HCT116 (cell line): ENCODE measurements around the gene ATP8A1. TPM values are rescaled to one million over a fixed set of nuclear protein-coding genes. Genes with fewer than 3 reads are reported as not detected.

Experiments used
- ATAC-seq: fragments of 200-7000 bp; cut with Tn5 transposase; 2 replicates; pipeline ENCODE4 v1.9.1; 2020; ENCODE audit warnings: mild to moderate bottlenecking, moderate library complexity
- BruUV-seq: library from RNA; stranded (reverse); fragments of 400-500 nt; replicated peaks from 2 replicates; lab custom pipeline; 2021; lab: Mats Ljungman, UMichigan
- CTCF ChIA-PET: fragments of 300-600 bp; sonication (Branson Sonifier 250); formaldehyde crosslinking; loops from one replicate; lab custom pipeline; 2021; ENCODE audit warnings: antibody characterized with exemption; lab: Charles Lee
- POLR2A ChIA-PET: fragments of 300-600, 350-600 bp; sonication (Branson Sonifier 250); formaldehyde crosslinking; loops from one replicate; lab custom pipeline; 2021; ENCODE audit warnings: antibody characterized with exemption; lab: Charles Lee
- RAD21 ChIA-PET, 2 experiments: fragments of 300-600 bp; sonication (Branson Sonifier 250); formaldehyde crosslinking; loops; one replicate each; lab custom pipeline; 2023; ENCODE audit warnings: low total read pairs in 2 of 2; ENCODE audit not compliant: uncharacterized antibody in 2 of 2, unreplicated experiment in 2 of 2, low non-redundant PET in 1 of 2; lab: Charles Lee
- DNase-seq: peaks from one replicate; pipeline ENCODE4 v3.0.0-alpha.2; 2010; ENCODE audit warnings: low read depth, low spot score
- H2AFZ ChIP-seq: fragments of 200-600 bp; shearing (Covaris generic), sonication (generic); 2 replicates; pipeline ENCODE4 v1.6.1; 2017; ENCODE audit warnings: low read depth, mixed run types, mixed read lengths, antibody characterized with exemption, low read length; ENCODE audit not compliant: poor library complexity, severe bottlenecking
- H3K27ac ChIP-seq: 2 replicates; pipeline ENCODE4 v1.5.1; 2012; ENCODE audit warnings: low read depth, low read length
- H3K27me3 ChIP-seq: fragments of 200-600 bp; sonication (generic); 2 replicates; pipeline ENCODE4 v1.6.1; 2016; ENCODE audit warnings: mixed run types, low read length, mixed read lengths; ENCODE audit not compliant: insufficient read depth
- H3K36me3 ChIP-seq, 2 experiments: fragments of 200-500 bp in 1 of 2; fragments of 200-600 bp in 1 of 2; sonication (Bioruptor generic) in 1 of 2; sonication (generic) in 1 of 2; 2 replicates each; pipeline versions ENCODE4 v1.5.1 to v1.6.1; 2014 to 2016; ENCODE audit warnings: low read length in 2 of 2, inconsistent platforms in 1 of 2, mixed read lengths in 1 of 2, mixed run types in 1 of 2; ENCODE audit not compliant: insufficient read depth in 2 of 2, control insufficient read depth in 1 of 2
- H3K4me1 ChIP-seq, 2 experiments: fragments of 200-600 bp in 1 of 2; sonication (generic) in 1 of 2; 2 replicates each; pipeline versions ENCODE4 v1.5.1 to v1.6.1; 2012 to 2017; ENCODE audit warnings: low read length in 2 of 2, inconsistent platforms in 1 of 2, mild to moderate bottlenecking in 1 of 2, mixed read lengths in 1 of 2, mixed run types in 1 of 2, moderate library complexity in 1 of 2; ENCODE audit not compliant: insufficient read depth in 2 of 2, control insufficient read depth in 1 of 2
- H3K4me2 ChIP-seq: fragments of 200-600 bp; sonication (generic); 2 replicates; pipeline ENCODE4 v1.6.1; 2017; ENCODE audit warnings: mixed run types, low read length, mixed read lengths
- H3K4me3 ChIP-seq, 2 experiments: fragments of 200-600 bp in 1 of 2; sonication (generic) in 1 of 2; replicated peaks in 1 of 2; 2 replicates each; pipeline ENCODE4 v1.5.1; 2011 to 2016; ENCODE audit warnings: low read length in 2 of 2, control low read depth in 1 of 2, low read depth in 1 of 2, mild to moderate bottlenecking in 1 of 2, mixed read lengths in 1 of 2, mixed run types in 1 of 2
- H3K79me2 ChIP-seq: fragments of 200-600 bp; sonication (generic); 2 replicates; pipeline ENCODE4 v1.6.1; 2017; ENCODE audit warnings: mild to moderate bottlenecking, mixed run types, low read length, moderate library complexity, mixed read lengths; ENCODE audit not compliant: insufficient read depth
- H3K9ac ChIP-seq: fragments of 200-600 bp; sonication (generic); 2 replicates; pipeline ENCODE4 v1.6.1; 2016; ENCODE audit warnings: low read length, mixed read lengths
- H3K9me2 ChIP-seq: fragments of 200-600 bp; sonication (generic), shearing (Covaris generic); 2 replicates; pipeline ENCODE4 v1.6.1; 2017; ENCODE audit warnings: mixed run types, mild to moderate bottlenecking, moderate library complexity; ENCODE audit not compliant: insufficient read depth
- H3K9me3 ChIP-seq, 2 experiments: fragments of 200-500 bp in 1 of 2; fragments of 200-600 bp in 1 of 2; sonication (Bioruptor generic) in 1 of 2; sonication (generic) in 1 of 2; 2 replicates each; pipeline ENCODE4 v1.6.1; 2014 to 2017; ENCODE audit warnings: low read length in 2 of 2, mixed read lengths in 2 of 2, inconsistent platforms in 1 of 2, low read depth in 1 of 2, mild to moderate bottlenecking in 1 of 2, mixed run types in 1 of 2, moderate library complexity in 1 of 2; ENCODE audit not compliant: control insufficient read depth in 1 of 2, insufficient read depth in 1 of 2
- H4K20me1 ChIP-seq: fragments of 200-600 bp; sonication (generic), shearing (Covaris generic); 2 replicates; pipeline ENCODE4 v1.6.1; 2017; ENCODE audit warnings: mixed run types, mild to moderate bottlenecking, moderate library complexity; ENCODE audit not compliant: insufficient read depth
- EGR1 ChIP-seq: IDR thresholded peaks from 2 replicates; pipeline ENCODE4 v1.6.1; 2012; ENCODE audit warnings: low read depth
- EZH2 ChIP-seq: fragments of 200-600 bp; sonication (generic); IDR thresholded peaks from 2 replicates; pipeline ENCODE4 v1.6.1; 2017; ENCODE audit warnings: antibody characterized with exemption, mixed run types
- intact Hi-C: fragments of 100-400 bp; cut with micrococcal nuclease; formaldehyde crosslinking; loops from 2 replicates; pipeline ENCODE4 v1.10.0; 2022
- total RNA-seq: library from RNA; stranded (reverse); gene quantifications from one replicate; pipeline ENCODE4 v1.2.1, GENCODE V29; 2021; ENCODE audit not compliant: unreplicated experiment
- TF ChIP-seq, protein P1 (sequence below): IDR thresholded peaks from 2 replicates; pipeline ENCODE4 v1.6.1; 2012; ENCODE audit warnings: low read depth

Gene ATP8A1
- total RNA-seq, 1 experiment from 2014 or later: 1.9 TPM

DNA sequence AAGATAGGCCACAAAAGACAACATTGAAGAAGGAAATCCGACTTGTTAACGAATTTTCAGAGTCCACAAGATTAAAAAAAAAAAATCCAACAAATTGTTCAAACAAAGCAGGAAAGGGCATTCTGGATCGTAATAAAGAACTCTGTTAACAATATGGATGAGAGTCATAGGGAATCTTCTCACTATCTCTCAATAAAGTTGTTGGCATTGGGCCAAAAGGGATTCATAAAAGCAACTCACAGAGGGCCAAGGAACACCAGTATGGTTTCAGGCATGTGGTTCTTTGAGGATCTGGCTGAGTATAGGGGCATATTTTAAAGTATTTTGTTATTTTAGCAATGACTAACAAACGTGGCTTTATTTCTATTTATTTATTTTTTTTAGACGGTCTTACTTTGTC, 210.1 kb downstream of the ATP8A1 start:
- no peak overlapping the region for H3K4me2 ChIP-seq
- no peak overlapping the region for H3K27ac ChIP-seq
- no peak overlapping the region for H3K9ac ChIP-seq
- POLR2A ChIA-PET: no interaction called here
- CTCF ChIA-PET: no interaction called here
- no peaks in the 10 kb centered on the region for H3K4me1 ChIP-seq
- H3K36me3 ChIP-seq: no peaks in the 10 kb centered on the region
- no peak overlapping the region for H3K4me3 ChIP-seq
- peaks cover 13% of the 10 kb centered on the region; the same call in 1 of the 2 replicates for H3K27me3 ChIP-seq
- ATAC-seq: no peak
- no TSS peak for BruUV-seq
- DNase-seq: no peak
- no peaks in the 10 kb centered on the region for H3K79me2 ChIP-seq
- H3K9me3 ChIP-seq: no peaks in the 10 kb centered on the region
- TF ChIP-seq EGR1 (no peak), EZH2 (no peak)
- TF ChIP-seq, protein P1, sequence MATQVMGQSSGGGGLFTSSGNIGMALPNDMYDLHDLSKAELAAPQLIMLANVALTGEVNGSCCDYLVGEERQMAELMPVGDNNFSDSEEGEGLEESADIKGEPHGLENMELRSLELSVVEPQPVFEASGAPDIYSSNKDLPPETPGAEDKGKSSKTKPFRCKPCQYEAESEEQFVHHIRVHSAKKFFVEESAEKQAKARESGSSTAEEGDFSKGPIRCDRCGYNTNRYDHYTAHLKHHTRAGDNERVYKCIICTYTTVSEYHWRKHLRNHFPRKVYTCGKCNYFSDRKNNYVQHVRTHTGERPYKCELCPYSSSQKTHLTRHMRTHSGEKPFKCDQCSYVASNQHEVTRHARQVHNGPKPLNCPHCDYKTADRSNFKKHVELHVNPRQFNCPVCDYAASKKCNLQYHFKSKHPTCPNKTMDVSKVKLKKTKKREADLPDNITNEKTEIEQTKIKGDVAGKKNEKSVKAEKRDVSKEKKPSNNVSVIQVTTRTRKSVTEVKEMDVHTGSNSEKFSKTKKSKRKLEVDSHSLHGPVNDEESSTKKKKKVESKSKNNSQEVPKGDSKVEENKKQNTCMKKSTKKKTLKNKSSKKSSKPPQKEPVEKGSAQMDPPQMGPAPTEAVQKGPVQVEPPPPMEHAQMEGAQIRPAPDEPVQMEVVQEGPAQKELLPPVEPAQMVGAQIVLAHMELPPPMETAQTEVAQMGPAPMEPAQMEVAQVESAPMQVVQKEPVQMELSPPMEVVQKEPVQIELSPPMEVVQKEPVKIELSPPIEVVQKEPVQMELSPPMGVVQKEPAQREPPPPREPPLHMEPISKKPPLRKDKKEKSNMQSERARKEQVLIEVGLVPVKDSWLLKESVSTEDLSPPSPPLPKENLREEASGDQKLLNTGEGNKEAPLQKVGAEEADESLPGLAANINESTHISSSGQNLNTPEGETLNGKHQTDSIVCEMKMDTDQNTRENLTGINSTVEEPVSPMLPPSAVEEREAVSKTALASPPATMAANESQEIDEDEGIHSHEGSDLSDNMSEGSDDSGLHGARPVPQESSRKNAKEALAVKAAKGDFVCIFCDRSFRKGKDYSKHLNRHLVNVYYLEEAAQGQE: no peak
- H4K20me1 ChIP-seq: no peaks in the 10 kb centered on the region
- RAD21 ChIA-PET: no interaction called here
- intact Hi-C loops: no loop called here
- H2AFZ ChIP-seq: no peak overlapping the region
- H3K9me2 ChIP-seq: no peaks in the 10 kb centered on the region

DNA sequence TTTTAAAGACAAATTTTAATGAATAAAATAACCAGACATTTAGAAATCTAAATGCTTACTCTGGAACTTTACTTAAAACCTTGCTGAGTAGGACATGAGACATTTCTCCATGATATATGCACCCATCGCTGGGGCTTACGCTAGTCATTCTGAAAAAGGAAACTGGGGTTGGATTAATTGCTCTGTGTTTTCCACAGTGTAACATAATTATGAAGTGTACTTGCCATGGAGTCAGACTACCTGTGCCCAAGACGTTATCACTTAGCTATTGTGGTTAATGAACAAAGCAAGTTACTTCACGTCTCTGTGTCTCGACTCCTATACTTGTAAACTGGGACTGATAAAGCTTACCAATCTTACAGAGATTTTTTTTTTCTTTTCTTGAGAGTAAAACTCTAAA, 211.9 kb downstream of the ATP8A1 start:
- Histone ChIP-seq H3K4me1 (no peaks in the 10 kb centered on the region), H3K9me3 (no peaks in the 10 kb centered on the region), H3K27ac (no peak overlapping the region), H4K20me1 (no peaks in the 10 kb centered on the region), H3K79me2 (no peaks in the 10 kb centered on the region), H3K4me2 (no peak overlapping the region), H3K27me3 (peaks cover 14% of the 10 kb centered on the region; the same call in 1 of the 2 replicates), H3K36me3 (no peaks in the 10 kb centered on the region), H3K9me2 (no peaks in the 10 kb centered on the region), H3K9ac (no peak overlapping the region), H3K4me3 (no peak overlapping the region), H2AFZ (no peak overlapping the region)
- no TSS peak for BruUV-seq
- POLR2A ChIA-PET: no interaction called here
- RAD21 ChIA-PET: no interaction called here
- TF ChIP-seq, protein P1: no peak
- DNase-seq (no peak), ATAC-seq (no peak)
- intact Hi-C loops: no loop called here
- CTCF ChIA-PET: no interaction called here
